K562 (cell line): ENCODE measurements around the gene NR4A2. TPM values are rescaled to one million over a fixed set of nuclear protein-coding genes. Genes with fewer than 3 reads are reported as not detected.

Experiments
- ATAC-seq: fragments of 200-7000 bp; cut with Tn5 transposase; 3 replicates; pipeline ENCODE4 v1.9.1; 2020; ENCODE audit warnings: moderate library complexity
- BruUV-seq: library from RNA; stranded (reverse); fragments of 400-500 nt; replicated peaks from 2 replicates; lab custom pipeline; 2021; lab: Mats Ljungman, UMichigan
- CTCF ChIA-PET: fragments of 300-600 bp; formaldehyde crosslinking; extraction: SDS; loops from one replicate; lab custom pipeline; 2021; ENCODE audit warnings: low intra/inter-chr PET ratio; lab: Yijun Ruan, JAX
- POLR2A ChIA-PET: fragments of 300-600, 350-650 bp; sonication (Branson Sonifier 250); formaldehyde crosslinking; extraction: SDS; loops from one replicate; lab custom pipeline; 2021; ENCODE audit warnings: antibody characterized with exemption, inconsistent platforms; lab: Yijun Ruan, JAX
- DNase-seq, 4 experiments: peaks; one replicate each; pipeline versions ENCODE4 v3.0.0 to v3.0.0-alpha.2; 2011 to 2018; ENCODE audit warnings: low spot score in 3 of 4, mixed read lengths in 3 of 4; ENCODE audit errors: extremely low read depth in 1 of 4
- FAIRE-seq: peaks from 2 replicates; lab custom pipeline; 2011; peaks lifted over from hg19 to GRCh38; lab: Jason Lieb, UNC
- H2AFZ ChIP-seq: 2 replicates; pipeline ENCODE4 v1.6.0; 2011; ENCODE audit warnings: low read depth, low read length, control low read depth, inconsistent platforms
- H3K27ac ChIP-seq: fragments of 200-600 bp; 3 replicates; pipeline ENCODE4 v1.8.0; 2011; ENCODE audit warnings: low read depth, mild to moderate bottlenecking, control low read depth, inconsistent platforms, low read length, moderate library complexity, mixed read lengths; ENCODE audit errors: extremely low read depth
- H3K27me3 ChIP-seq, 2 experiments: fragments of 300-600 bp in 1 of 2; 2 replicates in 1 of 2; 3 replicates in 1 of 2; pipeline versions ENCODE4 v1.6.0 to v1.8.0; 2011; ENCODE audit warnings: inconsistent platforms in 2 of 2, low read length in 2 of 2, mild to moderate bottlenecking in 1 of 2, mixed read lengths in 1 of 2, moderate library complexity in 1 of 2; ENCODE audit not compliant: control insufficient read depth in 2 of 2, insufficient read depth in 2 of 2
- H3K36me3 ChIP-seq: fragments of 300-600 bp; 3 replicates; pipeline ENCODE4 v1.8.0; 2011; ENCODE audit warnings: mild to moderate bottlenecking, low read length, inconsistent platforms; ENCODE audit not compliant: control insufficient read depth, insufficient read depth
- H3K4me1 ChIP-seq, 2 experiments: fragments of 200-600 bp in 1 of 2; replicated peaks in 1 of 2; 2 replicates in 1 of 2; 3 replicates in 1 of 2; pipeline versions ENCODE4 v1.5.1 to v1.8.0; 2011; ENCODE audit warnings: inconsistent platforms in 2 of 2, low read length in 2 of 2, mild to moderate bottlenecking in 1 of 2, mixed read lengths in 1 of 2, moderate library complexity in 1 of 2; ENCODE audit not compliant: control insufficient read depth in 2 of 2, insufficient read depth in 2 of 2
- H3K4me2 ChIP-seq: 2 replicates; pipeline ENCODE4 v1.6.1; 2011; ENCODE audit warnings: low read length, control low read depth, inconsistent platforms, mixed read lengths; ENCODE audit not compliant: insufficient read depth
- H3K4me3 ChIP-seq: fragments of 200-600 bp; sonication (generic), shearing (Covaris generic); 2 replicates; pipeline ENCODE4 v1.5.1; 2016; ENCODE audit warnings: control low read depth, inconsistent platforms
- H3K79me2 ChIP-seq: fragments of 200-600 bp; 3 replicates; pipeline ENCODE4 v1.8.0; 2011; ENCODE audit warnings: low read length, inconsistent platforms; ENCODE audit not compliant: control insufficient read depth, insufficient read depth
- H3K9ac ChIP-seq, 2 experiments: 2 replicates each; pipeline versions ENCODE4 v1.6.0 to v1.6.1; 2011; ENCODE audit warnings: low read depth in 2 of 2, low read length in 2 of 2, control low read depth in 1 of 2, inconsistent platforms in 1 of 2, mild to moderate bottlenecking in 1 of 2, mixed read lengths in 1 of 2; ENCODE audit not compliant: insufficient read depth in 1 of 2
- H3K9me1 ChIP-seq: one replicate; pipeline ENCODE4 v1.6.0; 2011; ENCODE audit warnings: inconsistent platforms, mild to moderate bottlenecking, low read length, moderate library complexity; ENCODE audit not compliant: control insufficient read depth, insufficient read depth
- H3K9me3 ChIP-seq: replicated peaks from 2 replicates; pipeline ENCODE4 v1.5.1; 2011; ENCODE audit warnings: low read depth, low read length, inconsistent platforms; ENCODE audit not compliant: control insufficient read depth, insufficient read depth
- H4K20me1 ChIP-seq: replicated peaks from 2 replicates; pipeline ENCODE4 v1.6.1; 2011; ENCODE audit warnings: low read length, inconsistent platforms, mixed read lengths; ENCODE audit not compliant: control insufficient read depth, insufficient read depth
- BMI1 ChIP-seq: fragments of 150-350 bp; IDR thresholded peaks from 2 replicates; pipeline ENCODE4 v1.6.1; 2014; ENCODE audit warnings: low read length
- CHD1 ChIP-seq: fragments of 200-600 bp; sonication (generic); IDR thresholded peaks from one replicate; pipeline ENCODE4 v1.6.1; 2012; ENCODE audit warnings: mild to moderate bottlenecking, moderate library complexity, low read length, inconsistent platforms
- EGR1 ChIP-seq: fragments of 450-650 bp; conservative IDR thresholded peaks from 2 replicates; pipeline ENCODE4 v1.6.1; 2017; ENCODE audit warnings: mild to moderate bottlenecking
- ETS2 ChIP-seq: IDR thresholded peaks from 2 replicates; pipeline ENCODE4 v1.6.1; 2016; ENCODE audit warnings: borderline replicate concordance, missing genetic modification characterization, mild to moderate bottlenecking, moderate library complexity, missing compliant biosample characterization; ENCODE audit not compliant: poor library complexity, severe bottlenecking
- HDAC2 ChIP-seq: fragments of 450-650 bp; IDR thresholded peaks from 2 replicates; pipeline ENCODE4 v1.6.1; 2016; ENCODE audit warnings: mild to moderate bottlenecking
- HDAC8 ChIP-seq: fragments of 450-650 bp; IDR thresholded peaks from 2 replicates; pipeline ENCODE4 v1.6.1; 2016; ENCODE audit warnings: mild to moderate bottlenecking, missing genetic modification characterization, moderate library complexity, missing compliant biosample characterization
- KDM5B ChIP-seq: fragments of 200-600 bp; sonication (generic); IDR thresholded peaks from 2 replicates; pipeline ENCODE4 v1.6.1; 2012; ENCODE audit warnings: low read depth, mild to moderate bottlenecking, moderate library complexity, low read length, control low read depth, inconsistent platforms; ENCODE audit not compliant: insufficient replicate concordance
- KLF13 ChIP-seq: fragments of 450-650 bp; IDR thresholded peaks from 2 replicates; pipeline ENCODE4 v1.6.1; 2016; ENCODE audit warnings: missing genetic modification characterization, low read depth, mild to moderate bottlenecking, missing compliant biosample characterization, moderate library complexity, borderline replicate concordance
- NCOA4 ChIP-seq: fragments of 450-650 bp; IDR thresholded peaks from 2 replicates; pipeline ENCODE4 v1.6.1; 2018; ENCODE audit warnings: mild to moderate bottlenecking; ENCODE audit not compliant: partially characterized antibody
- OTX1 ChIP-seq: fragments of 450-650 bp; formaldehyde crosslinking; IDR thresholded peaks from 2 replicates; pipeline ENCODE4 v1.4.0; 2022; ENCODE audit warnings: mild to moderate bottlenecking
- PHB2 ChIP-seq: fragments of 450-650 bp; IDR thresholded peaks from 2 replicates; pipeline ENCODE4 v1.6.1; 2017; ENCODE audit warnings: low read depth
- SAP30 ChIP-seq: fragments of 200-600 bp; sonication (generic); IDR thresholded peaks from 2 replicates; pipeline ENCODE4 v1.6.1; 2012; ENCODE audit warnings: borderline replicate concordance, low read depth, mild to moderate bottlenecking, moderate library complexity, low read length, control low read depth, inconsistent platforms; ENCODE audit not compliant: insufficient read depth, poor library complexity, severe bottlenecking
- ZKSCAN1 ChIP-seq: fragments of 150-350 bp; IDR thresholded peaks from 2 replicates; pipeline ENCODE4 v1.6.1; 2016; ENCODE audit warnings: low read depth, low read length
- ZNF57 ChIP-seq: fragments of 450-650 bp; formaldehyde crosslinking; IDR thresholded peaks from 2 replicates; pipeline ENCODE4 v1.4.0; 2020; ENCODE audit warnings: mild to moderate bottlenecking, moderate library complexity
- ZNF766 ChIP-seq: fragments of 200-800 bp; sonication (Bioruptor generic); conservative IDR thresholded peaks from 2 replicates; pipeline ENCODE4 v1.6.1; 2016; ENCODE audit warnings: missing genetic modification characterization, missing compliant biosample characterization
- WGBS: fragments of 100-300 bp; shearing (Covaris generic); methylation state at CpG from one replicate; pipeline ENCODE4 v1.1.6; 2016; ENCODE audit warnings: low coverage, mixed read lengths; ENCODE audit not compliant: insufficient coverage; ENCODE audit errors: missing lambda C conversion rate; 5-methylcytosine and 5-hydroxymethylcytosine counted together
- in situ Hi-C: fragments of 300-500 bp; cut with MboI; formaldehyde crosslinking; loops from 4 replicates; pipeline ENCODE4 v1.15.0; 2018; ENCODE audit warnings: inconsistent platforms, mixed read lengths
- intact Hi-C: fragments of 100-400 bp; cut with micrococcal nuclease; formaldehyde crosslinking; loops from 2 replicates; pipeline ENCODE4 v1.14.2; 2022
- polyA plus RNA-seq, 8 experiments: library from polyadenylated mRNA; depleted of rRNA in 4 of 8; stranded (reverse) in 5 of 8; unstranded in 3 of 8; fragments of >200 nt; fragmentation: Nextera tagmentation in 2 of 8; fragmentation: Illumina TruSeq in 1 of 8; extraction: Ambion mirVana in 2 of 8; extraction: Trizol in 1 of 8; gene quantifications; 2 replicates each; pipeline versions ENCODE4 v1.2.1 to v1.2.3, GENCODE V29; 2011 to 2014; ENCODE audit warnings: inconsistent platforms in 1 of 8, missing spikeins in 1 of 8
- total RNA-seq, 7 experiments: library from RNA; depleted of rRNA in 6 of 7; stranded (reverse); fragments of >200 nt in 6 of 7; fragmentation: Illumina TruSeq in 2 of 7; extraction: Trizol in 2 of 7; gene quantifications; 2 replicates each; pipeline versions ENCODE4 v1.2.1 to v1.2.3, GENCODE V29; 2011 to 2021; ENCODE audit warnings: low replicate concordance in 1 of 7
- TF ChIP-seq, protein P1 (sequence below): IDR thresholded peaks from 2 replicates; pipeline ENCODE4 v1.6.1; 2011; ENCODE audit warnings: borderline replicate concordance, low read depth, mild to moderate bottlenecking, moderate library complexity, low read length; ENCODE audit not compliant: insufficient read depth, poor library complexity, severe bottlenecking
- TF ChIP-seq, protein P2 (sequence below): IDR thresholded peaks from 2 replicates; pipeline ENCODE4 v1.6.1; 2012; ENCODE audit warnings: low read depth, low read length, improper control_type of control experiment, borderline replicate concordance

Gene NR4A2
- total and polyA plus RNA-seq, 9 of the 15 experiments (the other 6 are each of a cell fraction or from before 2014, with no cell fraction given): 0.94 to 5.1 (median 1.3) TPM

DNA sequence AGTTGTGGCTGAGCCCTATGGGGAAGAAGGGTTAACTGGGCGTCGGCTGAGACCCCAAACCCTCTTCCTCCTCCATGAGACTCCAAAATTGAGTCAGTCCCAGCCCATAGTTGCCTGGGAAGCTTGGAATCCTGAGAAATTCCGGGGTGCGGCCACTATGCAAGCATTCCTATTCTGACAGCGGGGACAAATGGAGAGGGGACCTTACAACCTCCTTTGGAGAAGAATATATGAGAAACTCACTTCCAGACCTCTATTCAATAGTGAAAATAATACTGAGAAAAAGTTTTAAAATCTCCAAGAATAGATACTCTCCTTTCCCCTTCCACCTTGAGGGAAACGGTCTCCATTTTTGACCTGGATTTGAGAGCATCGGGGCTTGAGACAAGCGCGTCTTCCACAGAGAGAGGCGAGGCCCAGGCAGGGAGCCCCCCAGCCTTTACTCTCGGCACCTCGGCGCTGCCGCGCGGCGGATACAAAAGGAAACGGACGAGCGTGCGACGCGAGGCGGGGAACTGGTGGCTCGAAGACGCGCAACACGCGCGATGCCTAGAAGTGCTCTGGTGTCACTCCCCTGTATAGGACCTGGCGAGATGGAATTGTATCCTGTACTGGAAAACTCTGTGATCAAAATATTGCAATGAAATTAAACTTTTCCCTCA is 11.1 kb downstream of the NR4A2 start:
- no peak overlapping the region for H3K4me3 ChIP-seq
- CTCF ChIA-PET: no interaction called here
- TF ChIP-seq EGR1: no peak
- TF ChIP-seq CHD1: no peak
- TF ChIP-seq, protein P1, sequence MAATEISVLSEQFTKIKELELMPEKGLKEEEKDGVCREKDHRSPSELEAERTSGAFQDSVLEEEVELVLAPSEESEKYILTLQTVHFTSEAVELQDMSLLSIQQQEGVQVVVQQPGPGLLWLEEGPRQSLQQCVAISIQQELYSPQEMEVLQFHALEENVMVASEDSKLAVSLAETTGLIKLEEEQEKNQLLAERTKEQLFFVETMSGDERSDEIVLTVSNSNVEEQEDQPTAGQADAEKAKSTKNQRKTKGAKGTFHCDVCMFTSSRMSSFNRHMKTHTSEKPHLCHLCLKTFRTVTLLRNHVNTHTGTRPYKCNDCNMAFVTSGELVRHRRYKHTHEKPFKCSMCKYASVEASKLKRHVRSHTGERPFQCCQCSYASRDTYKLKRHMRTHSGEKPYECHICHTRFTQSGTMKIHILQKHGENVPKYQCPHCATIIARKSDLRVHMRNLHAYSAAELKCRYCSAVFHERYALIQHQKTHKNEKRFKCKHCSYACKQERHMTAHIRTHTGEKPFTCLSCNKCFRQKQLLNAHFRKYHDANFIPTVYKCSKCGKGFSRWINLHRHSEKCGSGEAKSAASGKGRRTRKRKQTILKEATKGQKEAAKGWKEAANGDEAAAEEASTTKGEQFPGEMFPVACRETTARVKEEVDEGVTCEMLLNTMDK: no peak
- no peak for TF ChIP-seq ZKSCAN1
- no peak for TF ChIP-seq ZNF57 (CRISPR knock-in tag)
- TF ChIP-seq PHB2: no peak
- no peak for TF ChIP-seq NCOA4
- TF ChIP-seq BMI1: no peak
- TF ChIP-seq HDAC8 (tag): no peak
- TF ChIP-seq, protein P2, sequence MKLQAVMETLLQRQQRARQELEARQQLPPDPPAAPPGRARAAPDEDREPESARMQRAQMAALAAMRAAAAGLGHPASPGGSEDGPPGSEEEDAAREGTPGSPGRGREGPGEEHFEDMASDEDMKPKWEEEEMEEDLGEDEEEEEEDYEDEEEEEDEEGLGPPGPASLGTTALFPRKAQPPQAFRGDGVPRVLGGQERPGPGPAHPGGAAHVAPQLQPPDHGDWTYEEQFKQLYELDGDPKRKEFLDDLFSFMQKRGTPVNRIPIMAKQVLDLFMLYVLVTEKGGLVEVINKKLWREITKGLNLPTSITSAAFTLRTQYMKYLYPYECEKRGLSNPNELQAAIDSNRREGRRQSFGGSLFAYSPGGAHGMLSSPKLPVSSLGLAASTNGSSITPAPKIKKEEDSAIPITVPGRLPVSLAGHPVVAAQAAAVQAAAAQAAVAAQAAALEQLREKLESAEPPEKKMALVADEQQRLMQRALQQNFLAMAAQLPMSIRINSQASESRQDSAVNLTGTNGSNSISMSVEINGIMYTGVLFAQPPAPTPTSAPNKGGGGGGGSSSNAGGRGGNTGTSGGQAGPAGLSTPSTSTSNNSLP: no peak
- no peak for TF ChIP-seq ZNF766 (CRISPR knock-in tag)
- TF ChIP-seq ETS2 (tag): no peak
- no peak for TF ChIP-seq HDAC2
- no peak for TF ChIP-seq KDM5B
- TF ChIP-seq SAP30: no peak
- no peak for TF ChIP-seq KLF13 (tag)
- no peak for TF ChIP-seq OTX1 (CRISPR knock-in tag)
- no peak overlapping the region for H3K4me2 ChIP-seq
- 69% methylated on average over 31 of the region's 31 CpGs for WGBS
- H3K4me1 ChIP-seq: peaks cover 0 to 12% of the 10 kb centered on the region in 2 experiments; a peak in 2 of 5 replicates
- POLR2A ChIA-PET: no interaction called here
- ATAC-seq (no peak), DNase-seq (no peak), FAIRE-seq (no peak)
- H3K9ac ChIP-seq: no peak overlapping the region
- H3K9me3 ChIP-seq: 0 out of 2 replicates have a peak, but pooled peaks cover 2% of the 10 kb centered on the region
- H3K27ac ChIP-seq: no peak overlapping the region
- H2AFZ ChIP-seq: no peak overlapping the region
- intact Hi-C loops: no loop called here
- H3K36me3 ChIP-seq: peaks cover 7% of the 10 kb centered on the region; the same call in 1 of the 3 replicates
- H3K9me1 ChIP-seq: no peaks in the 10 kb centered on the region
- H4K20me1 ChIP-seq: no peaks in the 10 kb centered on the region
- H3K79me2 ChIP-seq: no peaks in the 10 kb centered on the region
- H3K27me3 ChIP-seq: no peaks in the 10 kb centered on the region
- in situ Hi-C loops: no loop called here
- no TSS peak for BruUV-seq
